Glutamatergic neuron (in vitro differentiated cells): ENCODE results near the gene ZMIZ1. TPM values are rescaled to one million over a fixed set of nuclear protein-coding genes. Genes with fewer than 3 reads are reported as not detected.
"Not testable (repeated sequence)": the region's sequence is repeated elsewhere in the genome, so short reads cannot be mapped to it uniquely, and the experiment has no call there.

Experiments used
- DNase-seq: peaks from one replicate; pipeline ENCODE4 v3.0.0; 2022
- H3K27ac Mint-ChIP-seq: one replicate; pipeline ENCODE4 v1.8.0; 2020; ENCODE audit warnings: mild to moderate bottlenecking, mixed read lengths, inconsistent platforms; ENCODE audit not compliant: unreplicated experiment
- H3K27me3 Mint-ChIP-seq: one replicate; pipeline ENCODE4 v1.8.0; 2020; ENCODE audit warnings: mild to moderate bottlenecking, moderate library complexity, mixed read lengths, inconsistent platforms; ENCODE audit not compliant: unreplicated experiment
- H3K36me3 Mint-ChIP-seq: one replicate; pipeline ENCODE4 v1.8.0; 2020; ENCODE audit warnings: mild to moderate bottlenecking, mixed read lengths, inconsistent platforms; ENCODE audit not compliant: unreplicated experiment
- H3K4me1 Mint-ChIP-seq: one replicate; pipeline ENCODE4 v1.8.0; 2020; ENCODE audit warnings: mild to moderate bottlenecking, low read depth, mixed read lengths, inconsistent platforms; ENCODE audit not compliant: unreplicated experiment
- H3K4me3 Mint-ChIP-seq: one replicate; pipeline ENCODE4 v1.8.0; 2020; ENCODE audit warnings: mild to moderate bottlenecking, mixed read lengths, inconsistent platforms; ENCODE audit not compliant: unreplicated experiment
- H3K9me3 Mint-ChIP-seq: one replicate; pipeline ENCODE4 v1.8.0; 2020; ENCODE audit warnings: mild to moderate bottlenecking, moderate library complexity, mixed read lengths, inconsistent platforms; ENCODE audit not compliant: unreplicated experiment
- CTCF ChIP-seq: fragments of 200-600 bp; sonication (generic); IDR thresholded peaks from one replicate; pipeline ENCODE4 v1.5.0; 2021; ENCODE audit not compliant: partially characterized antibody, unreplicated experiment
- total RNA-seq: library from RNA; stranded (reverse); fragmentation: NEBNext Ultra II Directional; extraction: Animal tissue kit (Norgen Biotek cat#: 25700); gene quantifications from one replicate; pipeline ENCODE4 v1.2.1, GENCODE V29; 2021; ENCODE audit not compliant: unreplicated experiment

ZMIZ1 gene
- total RNA-seq, 1 donor from 2014 or later, result 230 TPM

- no peak overlapping the region for H3K4me3 Mint-ChIP-seq
- H3K36me3 Mint-ChIP-seq, result no peaks in the 10 kb centered on the region
- DNase-seq, result no peak
- TF ChIP-seq CTCF, result no peak
- H3K27ac Mint-ChIP-seq, result no peak overlapping the region
- no peaks in the 10 kb centered on the region for H3K27me3 Mint-ChIP-seq
- peaks cover 5% of the 10 kb centered on the region for H3K4me1 Mint-ChIP-seq
- peaks cover 3% of the 10 kb centered on the region for H3K9me3 Mint-ChIP-seq
These were observed 262.5 kb downstream of the ZMIZ1 start for GRCh38 chr10:79331226-79331625.

DNA sequence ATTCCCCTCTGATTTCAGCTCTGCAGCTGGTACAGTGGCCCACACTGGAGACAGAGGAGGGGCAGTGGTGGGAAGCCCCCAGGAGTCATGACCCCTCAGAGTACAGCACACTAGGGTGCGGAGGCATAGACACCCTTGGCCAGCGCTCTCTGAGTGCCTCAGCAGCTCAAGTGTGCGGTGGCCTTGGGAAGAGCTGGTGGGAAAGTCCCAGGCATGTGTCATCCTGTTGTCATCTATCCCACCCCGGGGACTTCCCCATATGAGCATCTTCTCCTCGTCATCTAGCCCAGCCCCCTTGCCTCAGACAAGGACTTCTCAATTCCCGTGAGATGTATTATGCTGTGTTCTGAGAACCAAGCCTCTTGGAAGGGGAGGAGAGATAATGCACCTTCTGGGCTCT, 262.9 kb downstream of the ZMIZ1 start:
- peaks cover 7% of the 10 kb centered on the region for H3K4me1 Mint-ChIP-seq
- DNase-seq, result no peak
- no peak overlapping the region for H3K4me3 Mint-ChIP-seq
- peaks cover 5% of the 10 kb centered on the region for H3K9me3 Mint-ChIP-seq
- no peak overlapping the region for H3K27ac Mint-ChIP-seq
- no peak for TF ChIP-seq CTCF
- no peaks in the 10 kb centered on the region for H3K36me3 Mint-ChIP-seq
- no peaks in the 10 kb centered on the region for H3K27me3 Mint-ChIP-seq

- H3K9me3 Mint-ChIP-seq, H3K4me1 Mint-ChIP-seq, H3K36me3 Mint-ChIP-seq, H3K27me3 Mint-ChIP-seq, H3K27ac Mint-ChIP-seq, DNase-seq, H3K4me3 Mint-ChIP-seq: not testable (repeated sequence)
These were observed 264.0 kb downstream of the ZMIZ1 start for GRCh38 chr10:79332610-79333315.

GRCh38 chr10:79333513-79333912, 264.7 kb downstream of the ZMIZ1 start:
- H3K4me3 Mint-ChIP-seq, result no peak overlapping the region
- no peak for DNase-seq
- peaks cover 7% of the 10 kb centered on the region for H3K4me1 Mint-ChIP-seq
- H3K36me3 Mint-ChIP-seq, result no peaks in the 10 kb centered on the region
- H3K9me3 Mint-ChIP-seq, result peaks cover 5% of the 10 kb centered on the region
- peaks cover 5% of the 10 kb centered on the region for H3K27me3 Mint-ChIP-seq
- no peak for TF ChIP-seq CTCF
- H3K27ac Mint-ChIP-seq, result no peak overlapping the region

DNA sequence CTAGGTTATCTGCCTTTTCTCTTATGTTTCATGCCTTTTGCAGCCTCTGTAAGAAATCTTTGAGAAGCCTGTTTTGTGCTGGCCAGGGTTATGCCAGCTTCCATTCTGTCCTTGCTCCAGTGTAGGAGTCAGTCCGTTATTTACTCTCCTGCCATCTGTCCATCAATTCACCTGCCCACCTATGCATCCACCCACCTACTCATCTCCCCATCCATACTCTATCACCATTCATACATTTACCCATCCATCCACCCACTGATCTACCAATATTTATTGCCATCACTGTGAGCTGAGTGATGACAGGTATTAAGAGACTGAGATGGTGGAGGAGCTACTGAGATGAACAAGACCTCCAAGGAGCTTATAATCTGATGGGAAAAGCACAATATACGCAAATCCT, 265.8 kb downstream of the ZMIZ1 start:
- Mint-ChIP-seq H3K36me3 (no peaks in the 10 kb centered on the region), H3K4me1 (peaks cover 7% of the 10 kb centered on the region), H3K9me3 (peaks cover 6% of the 10 kb centered on the region), H3K27me3 (peaks cover 5% of the 10 kb centered on the region), H3K4me3 (no peak overlapping the region), H3K27ac (no peak overlapping the region)
- no peak for TF ChIP-seq CTCF
- no peak for DNase-seq
